Lung (tissue), 12 donors: ENCODE results near the gene TBC1D17. TPM values are rescaled to one million over a fixed set of nuclear protein-coding genes. Genes with fewer than 3 reads are reported as not detected.
"Not testable (repeated sequence)": the region's sequence is repeated elsewhere in the genome, so short reads cannot be mapped to it uniquely, and the experiment has no call there.

ENCODE experiments used
- ATAC-seq: fragments of 200-7000 bp; cut with Tn5 transposase; one replicate; pipeline ENCODE4 v1.9.1; 2020; ENCODE audit warnings: moderate number of reproducible peaks; ENCODE audit not compliant: insufficient read depth, low FRiP score
- DNase-seq, 3 donors: peaks; one replicate each; pipeline ENCODE4 v3.0.0-alpha.2; 2013 to 2017
- H3K27ac ChIP-seq, 2 donors: one replicate each; pipeline ENCODE4 v1.5.1; 2013; ENCODE audit warnings: mild to moderate bottlenecking in 2 of 2, moderate library complexity in 2 of 2, control low read depth in 1 of 2, inconsistent platforms in 1 of 2, low read depth in 1 of 2, low read length in 1 of 2
- H3K27me3 ChIP-seq, 3 donors: one replicate each; pipeline ENCODE4 v1.5.1; 2013; ENCODE audit warnings: low read length in 2 of 3; ENCODE audit not compliant: control insufficient read depth in 3 of 3, insufficient read depth in 3 of 3
- H3K36me3 ChIP-seq, 4 donors: one replicate each; pipeline ENCODE4 v1.5.1; 2013; ENCODE audit warnings: low read length in 4 of 4, mild to moderate bottlenecking in 1 of 4, moderate library complexity in 1 of 4; ENCODE audit not compliant: control insufficient read depth in 4 of 4, insufficient read depth in 4 of 4
- H3K4me1 ChIP-seq, 5 donors: one replicate each; pipeline ENCODE4 v1.5.1; 2013; ENCODE audit warnings: low read length in 5 of 5, mild to moderate bottlenecking in 2 of 5, moderate library complexity in 1 of 5; ENCODE audit not compliant: control insufficient read depth in 5 of 5, insufficient read depth in 5 of 5
- H3K4me3 ChIP-seq: one replicate; pipeline ENCODE4 v1.5.1; 2013; ENCODE audit warnings: mild to moderate bottlenecking, control low read depth, moderate library complexity
- H3K9ac ChIP-seq, 2 donors: one replicate each; pipeline ENCODE4 v1.5.1; 2013; ENCODE audit warnings: low read length in 2 of 2, control low read depth in 1 of 2; ENCODE audit not compliant: insufficient read depth in 1 of 2
- H3K9me3 ChIP-seq, 4 donors: one replicate each; pipeline ENCODE4 v1.5.1; 2013; ENCODE audit warnings: low read length in 3 of 4, mild to moderate bottlenecking in 1 of 4, moderate library complexity in 1 of 4; ENCODE audit not compliant: control insufficient read depth in 4 of 4, insufficient read depth in 3 of 4
- CTCF ChIP-seq: IDR thresholded peaks from 2 replicates; pipeline ENCODE4 v1.5.1; 2012; ENCODE audit warnings: mild to moderate bottlenecking; ENCODE audit errors: control extremely low read depth, extremely low read depth
- WGBS, 2 donors: extraction: QIAGEN DNeasy Blood & Tissue Kit; methylation state at CpG; one replicate each; pipeline ENCODE4 v1.1.7; 2013; 5-methylcytosine and 5-hydroxymethylcytosine counted together
- polyA plus RNA-seq, 2 donors: library from polyadenylated mRNA; stranded (reverse); fragments of 200-250 nt; gene quantifications; one replicate each; pipeline ENCODE4 v1.2.1, GENCODE V29; 2013
- total RNA-seq, 2 donors: library from RNA; depleted of rRNA in 1 of 2; stranded (reverse); fragments of >200 nt in 1 of 2; gene quantifications; one replicate each; pipeline ENCODE4 v1.2.1, GENCODE V29; 2014 to 2021
- donor health status: control.
- donor health status: control.
- donor health status: Bipolar disorder and iron deficiency.
- donor health status: healthy.
- donor health status: DM: yes; HTN: yes; CAD: no.

Gene TBC1D17
- total and polyA plus RNA-seq, 4 donors, result 23.3 to 52.9 (median 32.4) TPM

GRCh38 chr19:49924004-49924880, 46.7 kb downstream of the TBC1D17 start:
- Histone ChIP-seq H3K4me1 (peaks cover 0 to 16% (median 8%) of the 10 kb centered on the region in 5 donors), H3K4me3 (no peak overlapping the region), H3K36me3 (peaks cover 4 to 38% (median 29%) of the 10 kb centered on the region in 4 donors), H3K9me3 (no peaks in the 10 kb centered on the region), H3K27ac (no peak overlapping the region), H3K27me3 (no peaks in the 10 kb centered on the region), H3K9ac (no peak overlapping the region)
- WGBS, 2 donors, result 85 to 86% methylated on average over 25 of the region's 25 CpGs
- no peak for ATAC-seq
- DNase-seq, result no peak
- TF ChIP-seq CTCF, result no peak

- not testable (repeated sequence) for H3K27ac ChIP-seq, H3K9ac ChIP-seq, H3K9me3 ChIP-seq, H3K4me3 ChIP-seq, DNase-seq, ATAC-seq, H3K27me3 ChIP-seq
- Histone ChIP-seq H3K36me3 (peaks cover 4 to 38% (median 28%) of the 10 kb centered on the region in 4 donors), H3K4me1 (peaks cover 0 to 16% (median 8%) of the 10 kb centered on the region in 5 donors)
- WGBS, 2 donors, result 96 to 98% methylated on average over 13 of the region's 13 CpGs
Observed at GRCh38 chr19:49924881-49925210, 47.3 kb downstream of the TBC1D17 start.

GRCh38 chr19:49925486-49925885, 48.0 kb downstream of the TBC1D17 start:
- Histone ChIP-seq H3K4me3 (no peak overlapping the region), H3K36me3 (peaks cover 4 to 38% (median 28%) of the 10 kb centered on the region in 4 donors)
- WGBS, 2 donors, result 94 to 95% methylated on average over 5 of the region's 5 CpGs

More at GRCh38 chr19:49925486-49925885, 48.0 kb downstream of the TBC1D17 start:
- Histone ChIP-seq H3K27me3 (no peaks in the 10 kb centered on the region), H3K9me3 (no peaks in the 10 kb centered on the region), H3K4me1 (peaks cover 0 to 16% (median 9%) of the 10 kb centered on the region in 5 donors), H3K9ac (peak overlapping the region in 1 of 2 donors; percentile 23), H3K27ac (no peak overlapping the region)
- DNase-seq (no peak), ATAC-seq (no peak)
- TF ChIP-seq CTCF, result no peak
